Left forelimb (tissue), 1 donor: Measurements from ENCODE around the gene CD44.
"Not testable (repeated sequence)": the region's sequence is repeated elsewhere in the genome, so short reads cannot be mapped to it uniquely, and the experiment has no call there.

ENCODE experiments used
- DNase-seq: peaks from one replicate; pipeline ENCODE4 v3.0.0-alpha.2; 2018; ENCODE audit warnings: low spot score

CD44 gene

DNA sequence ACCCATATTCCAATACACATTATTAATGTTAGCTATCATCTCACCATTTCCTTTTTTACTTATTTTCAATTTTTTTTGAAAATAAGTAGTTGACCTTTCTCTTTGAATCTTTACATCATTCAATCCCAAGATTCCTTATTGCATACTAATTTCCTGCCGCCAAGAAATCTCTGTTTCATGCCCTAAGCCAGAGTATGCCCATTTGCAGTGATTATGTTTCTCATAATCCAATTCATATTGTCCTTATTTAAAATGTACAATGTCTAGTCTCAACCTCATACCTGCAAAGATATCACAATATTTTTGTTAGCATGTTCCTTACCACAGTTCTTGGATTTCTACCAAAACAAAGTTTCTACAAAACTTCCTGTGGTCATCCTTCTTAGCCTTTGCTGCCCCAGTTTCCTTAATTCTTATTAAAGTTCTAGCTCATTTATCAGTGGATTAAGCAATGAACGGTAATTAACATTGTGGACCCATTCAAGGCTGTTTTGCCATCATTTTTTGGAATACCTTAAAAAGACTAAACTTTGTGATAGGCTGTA is 75.3 kb downstream of the CD44 start:
- no peak for DNase-seq

DNA sequence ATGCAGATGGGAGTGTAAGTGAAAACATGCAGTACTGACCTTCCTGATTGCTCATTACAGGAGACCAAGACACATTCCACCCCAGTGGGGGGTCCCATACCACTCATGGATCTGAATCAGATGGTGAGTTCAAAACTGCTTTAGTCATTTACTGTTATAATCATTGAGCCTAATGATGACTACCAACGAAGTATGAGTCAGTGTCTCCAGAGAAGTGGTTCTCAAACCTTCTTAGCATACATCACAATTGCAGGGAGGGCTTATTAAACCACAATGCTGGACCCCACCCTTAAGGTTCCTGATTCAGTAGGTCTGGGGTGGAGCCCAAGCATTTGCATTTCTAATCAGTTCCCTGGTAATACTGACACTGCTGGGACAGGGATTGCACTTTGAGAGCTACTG is 75.8 kb downstream of the CD44 start:
- no peak for DNase-seq

DNA sequence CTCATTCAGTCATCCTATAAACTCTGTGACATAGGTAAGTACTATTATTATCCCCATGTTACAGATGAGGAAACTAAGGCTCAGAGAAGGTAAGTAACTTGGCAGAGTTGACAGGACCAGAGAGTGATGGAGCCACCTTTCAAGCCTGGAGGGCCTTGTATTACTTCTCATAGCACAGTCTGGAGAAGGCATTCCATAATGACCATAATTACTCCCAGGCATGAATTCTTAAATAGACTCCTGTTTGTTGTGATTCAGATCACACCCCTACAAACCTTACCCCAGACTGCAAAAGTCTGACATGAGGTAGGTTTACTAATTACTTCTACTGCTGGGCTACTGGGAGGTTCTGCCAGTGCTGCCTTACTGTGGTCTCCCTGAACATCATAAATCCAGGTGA is 77.0 kb downstream of the CD44 start:
- no peak for DNase-seq

DNA sequence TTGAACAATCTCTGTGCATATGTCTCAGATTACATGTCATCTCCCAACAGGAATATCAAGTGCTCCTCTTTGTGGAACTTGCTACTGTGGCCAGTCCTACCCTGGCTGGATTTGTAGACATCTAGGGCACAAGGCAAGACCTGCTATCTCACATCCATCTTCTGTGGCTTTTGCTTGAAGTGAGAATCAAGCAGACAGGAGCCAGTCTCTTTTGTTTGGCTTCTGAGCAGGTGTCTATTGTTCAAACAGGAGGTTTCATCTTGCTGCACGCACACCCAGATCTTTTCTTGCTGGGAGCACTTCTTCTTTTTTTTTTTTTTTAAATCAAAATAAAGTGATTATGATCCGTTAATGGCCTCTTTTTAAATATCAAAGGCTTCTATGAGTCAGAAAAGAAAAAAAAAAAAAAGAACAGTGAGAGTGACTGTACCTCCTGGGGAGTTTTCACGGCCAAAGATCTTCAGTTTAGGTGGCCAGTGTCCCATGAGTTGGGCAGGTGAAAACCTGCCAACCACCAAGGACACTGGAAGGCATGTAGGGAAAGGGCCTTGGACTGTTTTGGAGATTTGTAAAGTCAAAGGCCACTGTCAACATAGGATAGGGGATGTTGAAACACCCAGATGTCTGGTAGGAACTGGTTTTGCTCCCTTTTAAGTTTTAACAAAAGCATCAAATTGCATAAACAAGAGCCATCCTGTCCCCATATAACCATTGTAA is 78.1 kb downstream of the CD44 start:
- no peak for DNase-seq

DNA sequence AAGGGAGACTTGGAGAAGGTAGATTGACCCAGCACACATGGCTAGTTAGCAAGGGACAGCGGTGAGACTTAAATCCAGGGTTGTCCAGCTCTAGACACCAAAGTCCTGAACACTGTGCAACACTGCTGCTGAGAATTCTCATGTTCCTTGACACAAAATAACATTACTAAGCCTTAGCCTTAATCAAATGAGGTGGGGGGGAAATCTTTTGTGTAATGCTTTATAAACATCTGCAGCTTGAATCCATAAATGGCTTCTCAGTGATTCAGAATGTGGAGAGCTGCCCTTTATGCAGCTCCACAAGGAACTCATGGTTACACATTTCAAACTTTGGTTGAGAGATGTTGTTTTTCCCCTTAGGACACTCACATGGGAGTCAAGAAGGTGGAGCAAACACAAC is 80.0 kb downstream of the CD44 start:
- no peak for DNase-seq

DNA sequence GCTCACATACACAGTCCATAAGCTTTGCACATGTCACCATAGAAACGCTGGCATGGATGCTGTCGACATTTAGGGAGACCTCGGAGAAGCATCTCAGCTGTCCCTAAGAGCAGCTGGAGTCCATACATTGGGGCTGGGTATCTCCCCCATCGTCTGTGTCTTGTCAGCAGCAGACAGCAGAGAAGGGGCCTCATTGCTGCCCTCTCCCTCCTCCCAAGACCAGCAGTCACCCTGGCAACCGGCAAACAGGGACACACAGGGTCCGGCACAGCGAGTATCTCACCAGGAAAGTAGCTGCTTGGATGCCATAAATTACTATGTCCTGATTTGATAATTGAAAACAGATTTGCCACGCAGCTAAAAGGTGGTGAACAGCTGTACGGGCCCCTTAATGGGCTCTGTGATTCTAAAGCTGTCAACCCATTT is 84.4 kb downstream of the CD44 start:
- DNase-seq = peak; percentile 79

DNA sequence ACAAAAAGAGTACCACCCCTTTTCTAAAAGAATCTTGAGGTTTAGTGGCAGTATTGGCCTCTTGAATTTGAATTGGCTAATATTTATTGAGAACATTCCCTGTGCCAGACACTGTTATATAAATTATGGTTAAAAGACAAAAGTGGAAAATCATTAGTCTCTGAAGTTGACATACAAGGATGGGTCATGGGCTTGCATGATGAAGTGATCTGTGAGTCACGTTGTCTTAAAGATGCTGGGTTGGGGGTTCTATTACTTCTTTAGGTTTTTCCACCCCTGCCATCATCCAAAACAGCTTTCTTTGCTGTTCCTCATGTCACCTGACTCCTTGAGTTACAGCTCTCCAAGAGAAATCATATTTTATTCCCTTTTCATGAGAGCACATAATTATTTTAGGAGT is 85.0 kb downstream of the CD44 start:
- no peak for DNase-seq

DNA sequence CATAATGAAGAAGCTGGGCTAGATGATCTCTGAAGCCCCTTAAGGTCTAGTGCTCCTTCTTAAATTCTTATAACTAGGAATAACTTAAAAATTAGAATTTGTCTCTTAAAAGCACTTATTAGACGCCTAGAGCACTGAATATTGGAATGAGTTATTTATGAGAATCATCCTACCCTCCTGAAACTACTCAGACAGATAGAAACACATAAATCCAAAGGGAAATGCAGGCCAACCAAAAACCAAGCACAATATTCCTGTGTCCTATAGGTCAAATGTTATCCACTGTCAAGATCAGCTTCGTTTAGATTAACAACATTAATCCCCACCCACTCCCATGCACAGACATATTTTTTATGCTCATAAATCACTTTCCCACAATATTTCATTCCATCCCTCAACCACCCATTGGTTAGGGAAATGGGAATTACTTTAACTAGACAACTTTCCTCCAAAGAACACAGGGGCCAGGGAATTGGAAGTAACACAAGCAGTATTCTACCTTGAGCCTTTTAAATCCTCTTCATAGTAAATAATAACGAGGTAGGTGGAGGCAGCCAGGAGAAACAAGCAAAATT is 87.1 kb downstream of the CD44 start:
- DNase-seq = no peak

DNA sequence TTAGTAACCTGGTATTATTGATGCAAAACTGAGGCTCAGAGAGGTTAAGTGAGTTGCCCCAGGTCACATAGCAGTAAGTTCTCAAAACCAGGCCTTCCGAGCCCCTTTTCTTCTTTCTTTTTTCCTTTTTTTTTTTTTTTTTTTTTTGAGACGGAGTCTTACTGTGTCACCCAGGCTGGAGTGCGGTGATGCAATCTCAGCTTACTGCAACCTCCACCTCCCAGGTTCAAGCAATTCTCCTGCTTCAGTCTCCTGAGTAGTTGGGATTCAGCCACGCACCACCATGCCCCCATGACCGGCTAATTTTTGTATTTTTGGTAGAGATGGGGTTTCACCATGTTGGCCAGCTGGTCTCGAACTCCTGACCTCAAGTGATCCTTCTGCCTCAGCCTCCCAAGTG is 87.8 kb downstream of the CD44 start:
- DNase-seq = not testable (repeated sequence)

DNA sequence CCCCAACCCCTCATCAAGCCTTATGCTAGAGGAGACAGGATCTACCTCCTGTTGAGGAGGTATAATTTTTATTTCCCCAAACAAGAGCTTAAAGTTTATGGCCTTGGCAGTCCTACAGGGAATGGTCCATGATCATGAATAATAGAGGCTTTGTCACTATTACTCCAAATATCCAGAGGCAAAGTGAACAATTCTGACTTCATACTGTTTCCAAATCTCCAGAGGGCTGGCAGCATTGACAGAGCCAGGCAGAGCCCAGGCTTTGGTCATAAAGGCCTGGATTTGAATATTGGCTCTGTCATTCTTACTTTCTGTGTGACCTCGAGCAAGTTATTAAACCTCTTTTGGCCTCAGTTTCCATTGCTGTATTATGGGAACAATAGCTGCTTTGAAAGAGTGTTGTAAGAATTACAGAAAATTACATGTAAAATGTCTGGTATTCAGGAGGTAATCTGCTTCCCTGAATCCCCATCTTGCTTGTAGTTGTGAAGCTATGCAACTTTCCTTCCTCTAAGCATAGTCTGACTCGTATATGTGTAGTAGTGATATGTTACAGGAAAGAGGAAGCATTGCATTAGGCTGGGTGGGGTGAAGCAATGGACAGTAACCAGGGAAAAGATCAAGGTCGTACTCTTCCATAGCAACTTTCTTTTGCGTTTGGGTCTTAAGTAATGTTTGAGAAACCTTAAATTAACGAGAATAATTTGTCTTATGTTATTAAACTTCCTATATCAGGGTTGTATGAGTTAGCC is 88.8 kb downstream of the CD44 start:
- DNase-seq = no peak

DNA sequence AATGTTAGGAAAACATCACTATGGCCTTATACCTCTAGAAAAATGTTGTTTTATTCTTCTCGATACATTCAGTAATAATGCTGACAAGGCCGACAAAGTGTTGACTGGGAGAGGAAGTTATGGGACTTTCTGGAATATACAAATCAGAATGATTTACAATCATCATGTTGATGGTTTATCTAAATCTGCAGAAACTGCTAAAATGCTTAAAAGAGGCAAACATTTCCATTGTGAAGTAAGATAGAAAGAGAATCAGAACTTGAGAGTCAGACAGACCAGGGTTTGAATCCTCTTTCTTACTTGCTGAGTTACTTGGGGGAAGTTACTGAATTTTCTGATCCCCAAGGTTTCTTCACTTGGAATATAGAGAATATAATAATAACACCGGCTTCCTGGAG is 89.4 kb downstream of the CD44 start:
- DNase-seq = no peak

DNA sequence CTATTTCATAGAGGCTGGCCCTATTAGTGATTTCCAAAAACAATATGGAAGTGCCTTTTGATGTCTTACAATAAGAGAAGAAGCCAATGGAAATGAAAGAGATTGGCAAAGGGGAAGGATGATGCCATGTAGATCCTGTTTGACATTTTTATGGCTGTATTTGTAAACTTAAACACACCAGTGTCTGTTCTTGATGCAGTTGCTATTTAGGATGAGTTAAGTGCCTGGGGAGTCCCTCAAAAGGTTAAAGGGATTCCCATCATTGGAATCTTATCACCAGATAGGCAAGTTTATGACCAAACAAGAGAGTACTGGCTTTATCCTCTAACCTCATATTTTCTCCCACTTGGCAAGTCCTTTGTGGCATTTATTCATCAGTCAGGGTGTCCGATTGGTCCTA is 91.4 kb downstream of the CD44 start:
- DNase-seq = no peak

DNA sequence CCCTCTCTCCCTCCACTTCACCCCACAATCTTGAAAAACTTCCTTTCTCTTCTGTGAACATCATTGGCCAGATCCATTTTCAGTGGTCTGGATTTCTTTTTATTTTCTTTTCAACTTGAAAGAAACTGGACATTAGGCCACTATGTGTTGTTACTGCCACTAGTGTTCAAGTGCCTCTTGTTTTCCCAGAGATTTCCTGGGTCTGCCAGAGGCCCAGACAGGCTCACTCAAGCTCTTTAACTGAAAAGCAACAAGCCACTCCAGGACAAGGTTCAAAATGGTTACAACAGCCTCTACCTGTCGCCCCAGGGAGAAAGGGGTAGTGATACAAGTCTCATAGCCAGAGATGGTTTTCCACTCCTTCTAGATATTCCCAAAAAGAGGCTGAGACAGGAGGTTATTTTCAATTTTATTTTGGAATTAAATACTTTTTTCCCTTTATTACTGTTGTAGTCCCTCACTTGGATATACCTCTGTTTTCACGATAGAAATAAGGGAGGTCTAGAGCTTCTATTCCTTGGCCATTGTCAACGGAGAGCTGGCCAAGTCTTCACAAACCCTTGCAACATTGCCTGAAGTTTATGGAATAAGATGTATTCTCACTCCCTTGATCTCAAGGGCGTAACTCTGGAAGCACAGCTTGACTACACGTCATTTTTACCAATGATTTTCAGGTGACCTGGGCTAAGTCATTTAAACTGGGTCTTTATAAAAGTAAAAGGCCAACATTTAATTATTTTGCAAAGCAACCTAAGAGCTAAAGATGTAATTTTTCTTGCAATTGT is 92.3 kb downstream of the CD44 start:
- DNase-seq = no peak

DNA sequence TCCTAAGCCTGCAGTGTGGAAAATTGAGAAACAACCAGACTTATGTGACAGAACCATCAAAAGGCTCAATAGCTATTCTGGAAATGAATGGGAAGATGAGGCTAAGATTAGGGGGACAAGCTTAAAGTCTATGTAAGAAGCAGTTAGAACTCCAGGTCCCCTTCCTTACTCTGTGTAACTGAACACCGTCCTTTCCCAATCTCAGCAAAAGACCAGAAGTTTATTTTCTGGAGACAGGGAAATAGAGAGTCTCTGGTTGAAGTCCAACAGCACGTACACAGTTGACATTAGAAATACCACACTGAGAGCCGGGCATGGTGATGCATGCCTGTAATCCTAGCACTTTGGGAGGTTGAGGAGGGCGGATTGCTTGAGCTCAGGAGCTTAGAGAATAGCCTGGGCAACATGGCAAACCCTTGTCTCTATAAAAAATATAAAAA is 93.9 kb downstream of the CD44 start:
- DNase-seq = no peak

DNA sequence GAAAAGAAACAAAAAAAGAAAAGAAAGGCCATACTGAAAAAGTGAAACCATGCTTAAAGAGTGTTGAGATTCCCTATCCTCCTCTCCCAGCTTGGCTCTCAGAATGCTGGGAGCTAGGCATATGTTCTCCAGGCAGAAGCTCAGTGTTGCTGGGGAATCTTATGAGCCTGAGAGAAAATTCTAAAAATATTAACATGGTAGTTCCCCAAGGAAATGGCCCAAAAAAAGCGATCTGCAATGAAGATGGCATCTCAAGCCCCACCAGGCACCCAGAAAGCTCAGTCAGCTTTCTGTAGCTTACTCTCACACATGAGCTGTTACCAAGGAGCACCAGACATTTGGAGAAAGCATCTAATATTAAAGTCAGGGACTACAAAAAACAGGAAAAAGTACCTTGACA is 94.5 kb downstream of the CD44 start:
- DNase-seq = no peak

DNA sequence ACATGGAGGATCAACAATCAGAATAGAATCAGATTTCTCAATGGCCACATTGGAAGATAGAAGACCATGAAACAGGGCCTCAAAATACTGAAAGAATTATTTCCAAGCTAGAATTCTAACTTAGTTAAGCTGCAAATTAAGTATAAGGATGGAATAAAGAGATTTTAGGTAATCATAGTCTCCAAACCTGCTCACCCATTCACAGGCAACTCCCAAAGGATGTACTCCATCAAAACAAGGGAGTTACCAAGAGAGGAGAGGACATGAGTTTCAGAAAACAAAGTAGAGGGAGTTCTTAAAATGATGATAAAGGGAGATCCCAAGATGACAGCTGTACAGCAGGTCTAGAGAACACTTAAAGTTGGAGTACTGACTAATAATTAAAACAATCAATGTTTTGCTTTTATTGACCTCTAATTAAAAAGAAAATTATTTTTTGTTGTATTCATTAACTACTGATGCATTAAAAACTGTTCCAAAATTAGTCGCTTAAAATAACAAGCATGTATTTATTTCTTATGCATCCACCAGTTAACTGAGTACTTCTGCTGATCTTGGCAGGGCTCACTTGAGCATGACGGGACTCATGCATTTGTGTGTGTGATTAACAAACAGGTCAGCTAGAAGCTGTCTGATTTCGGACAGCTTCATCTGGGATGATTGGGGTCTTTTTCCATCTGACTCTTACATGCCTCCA is 95.6 kb downstream of the CD44 start:
- no peak for DNase-seq

DNA sequence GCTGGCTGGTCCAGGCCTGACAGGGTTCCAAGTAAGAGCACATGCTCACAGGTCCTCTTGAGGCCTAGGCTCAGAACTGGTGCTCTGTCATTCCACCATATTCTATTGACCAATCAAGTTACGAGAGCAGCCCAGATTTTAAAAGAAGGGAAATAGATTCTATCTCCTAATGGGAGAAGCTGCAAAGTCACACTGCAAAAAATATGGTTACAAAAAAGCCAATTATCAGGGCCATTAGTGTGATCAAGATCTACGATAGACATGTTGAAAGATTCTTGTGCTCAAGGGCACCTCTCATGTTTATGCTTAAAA is 96.1 kb downstream of the CD44 start:
- DNase-seq = no peak

DNA sequence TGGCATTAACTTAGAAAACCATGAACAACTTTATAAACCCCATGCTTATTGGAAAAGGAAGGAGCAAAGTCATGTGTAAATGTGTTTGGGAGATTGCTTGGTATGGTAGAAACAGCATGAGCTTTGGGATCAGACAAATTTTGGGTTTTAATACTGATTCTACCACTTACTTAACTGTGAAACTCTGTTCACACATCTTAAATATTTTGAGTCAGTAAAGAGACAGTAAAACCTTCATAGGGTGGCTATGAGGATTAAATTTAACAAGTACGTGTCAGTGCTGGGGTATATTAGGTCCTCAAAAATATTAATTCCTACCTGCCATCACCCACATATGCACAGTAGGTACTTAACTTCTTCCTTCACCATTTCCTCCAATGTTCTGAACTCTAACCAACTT is 96.5 kb downstream of the CD44 start:
- DNase-seq = no peak

DNA sequence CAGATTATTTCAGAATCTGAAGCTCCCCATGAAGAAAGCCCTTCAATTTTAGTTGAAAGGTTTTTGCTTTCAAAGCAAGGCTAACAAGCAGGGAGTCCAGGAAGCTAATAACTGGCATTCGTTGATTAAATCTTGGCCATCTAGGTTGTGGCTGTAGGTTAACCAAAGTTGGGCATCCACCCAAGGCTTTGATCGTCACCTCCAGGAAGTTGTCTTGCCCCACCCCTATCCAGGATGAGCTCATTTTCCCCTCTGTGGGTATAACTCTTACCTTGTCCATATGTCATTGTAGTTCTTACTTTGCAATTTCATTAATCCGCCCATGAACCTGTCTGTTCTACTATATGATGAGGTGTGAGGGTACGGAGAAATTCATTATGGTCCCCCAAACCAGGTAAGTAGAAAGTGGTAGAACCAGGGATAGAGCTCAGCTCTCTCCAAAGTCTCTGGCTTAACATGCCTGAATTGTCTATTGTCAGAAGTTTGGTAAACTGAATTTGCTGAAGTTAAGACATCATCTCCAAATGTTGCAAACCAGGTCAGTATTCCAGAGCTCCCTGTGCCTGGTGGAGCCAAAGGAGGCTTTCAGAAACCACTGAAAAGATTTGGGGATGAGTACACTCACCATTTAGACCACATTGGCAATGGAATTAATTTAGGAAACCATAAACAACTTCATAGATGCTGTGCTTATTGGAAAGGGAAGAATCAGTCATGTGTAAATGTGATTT is 97.1 kb downstream of the CD44 start:
- DNase-seq = no peak

DNA sequence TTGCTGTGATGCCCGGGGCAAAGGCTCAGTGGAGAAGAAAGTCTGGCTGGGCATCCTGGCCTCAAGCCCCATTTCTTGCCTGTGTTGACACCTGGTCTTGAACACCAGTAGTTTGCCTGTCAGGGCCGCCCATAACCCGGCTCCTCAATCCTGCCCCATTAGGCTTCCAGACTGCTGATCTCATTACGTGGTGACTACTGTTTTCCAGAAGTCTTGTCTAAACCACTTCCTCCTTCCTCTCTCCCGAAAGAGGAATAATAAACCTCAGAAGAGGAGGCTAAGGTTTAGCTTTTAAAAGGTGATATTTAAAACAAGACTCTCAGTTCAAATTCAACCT is 97.7 kb downstream of the CD44 start:
- DNase-seq = no peak

DNA sequence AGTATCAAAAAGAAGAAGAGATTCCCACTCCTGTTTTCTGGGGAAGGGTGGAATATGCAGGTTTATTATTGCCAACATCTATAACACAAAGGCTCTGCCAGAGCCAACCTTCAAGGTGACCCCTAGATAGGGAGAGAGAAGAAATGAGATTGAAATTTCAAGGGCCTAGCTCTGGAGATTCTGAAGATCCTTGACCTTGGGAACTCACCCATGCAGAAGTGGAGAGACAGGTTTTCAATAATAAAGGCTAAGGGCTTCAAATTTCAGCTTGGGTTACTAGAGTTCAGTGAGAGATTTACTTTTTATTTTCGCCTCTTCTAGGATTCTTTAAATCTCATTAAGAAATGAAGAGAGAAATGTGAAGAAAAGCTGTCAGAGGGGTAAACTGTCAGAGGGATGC is 98.4 kb downstream of the CD44 start:
- no peak for DNase-seq
